Psoas muscle (tissue), 8 donors: Measurements from ENCODE around the gene SPDYC. TPM values are rescaled to one million over a fixed set of nuclear protein-coding genes. Genes with fewer than 3 reads are reported as not detected.

Experiments used
- ATAC-seq, 4 donors: fragments of 200-7000 bp; cut with Tn5 transposase; one replicate each; pipeline ENCODE4 v1.9.1; 2020; ENCODE audit warnings: moderate library complexity in 3 of 4, mild to moderate bottlenecking in 2 of 4
- DNase-seq, 2 donors: peaks; one replicate each; pipeline ENCODE4 v3.0.0-alpha.2; 2020
- H3K27ac ChIP-seq: fragments of 200-600 bp; one replicate; pipeline ENCODE4 v1.8.0; 2022
- H3K27me3 ChIP-seq, 3 donors: fragments of 200-600 bp in 1 of 3; one replicate each; pipeline versions ENCODE4 v1.6.1 to v1.8.0; 2013 to 2022; ENCODE audit warnings: low read length in 2 of 3, mild to moderate bottlenecking in 2 of 3, moderate library complexity in 1 of 3; ENCODE audit not compliant: insufficient read depth in 3 of 3
- H3K36me3 ChIP-seq, 2 donors: fragments of 200-600 bp in 1 of 2; one replicate each; pipeline versions ENCODE4 v1.6.1 to v1.8.0; 2013 to 2022; ENCODE audit warnings: low read depth in 1 of 2, mild to moderate bottlenecking in 1 of 2, moderate library complexity in 1 of 2; ENCODE audit not compliant: insufficient read depth in 1 of 2
- H3K4me1 ChIP-seq: fragments of 200-600 bp; one replicate; pipeline ENCODE4 v1.8.0; 2022
- H3K4me3 ChIP-seq: fragments of 200-600 bp; one replicate; pipeline ENCODE4 v1.8.0; 2022; ENCODE audit warnings: mild to moderate bottlenecking
- H3K9me3 ChIP-seq: fragments of 200-600 bp; one replicate; pipeline ENCODE4 v1.8.0; 2022
- WGBS, 3 donors: extraction: QIAGEN DNeasy Blood & Tissue Kit; methylation state at CpG; one replicate each; pipeline versions ENCODE4 v1.1.6 to v1.1.7; 2013; 5-methylcytosine and 5-hydroxymethylcytosine counted together
- intact Hi-C, 2 donors: fragments of 100-400 bp; cut with DNase I; formaldehyde crosslinking; loops; one replicate each; pipeline versions ENCODE4 v1.11.0 to v1.14.2; 2022
- polyA plus RNA-seq, 3 donors: library from polyadenylated mRNA; stranded (reverse); fragments of 200-250 nt; gene quantifications; one replicate each; pipeline ENCODE4 v1.2.3, GENCODE V29; 2013
- total RNA-seq, 4 donors: library from RNA; stranded (reverse); fragmentation: NEBNext Ultra II Directional in 2 of 4; extraction: Animal tissue kit (Norgen Biotek cat#: 25700) in 2 of 4; gene quantifications; one replicate each; pipeline versions ENCODE4 v1.2.1 to v1.2.4, GENCODE V29; 2021 to 2023
- TF ChIP-seq, protein P1 (sequence below): fragments of 200-600 bp; IDR thresholded peaks from one replicate; pipeline ENCODE4 v1.8.0; 2022; ENCODE audit warnings: antibody characterized with exemption
- donor health status: healthy with polysubstance abuse.
- donor health status: DM: no; HTN: no; CAD: no; lungs with moderate emphysema.
- donor health status: Bipolar disorder and iron deficiency.
- donor health status: healthy.
- donor health status: DM: yes; HTN: yes; CAD: no.
- donor health status: DM: no; HTN: no; CAD: no.
- donor health status: DM: no; HTN: no; CAD: no.
- donor health status: DM: yes; HTN: yes; CAD: no.

SPDYC gene
- total and polyA plus RNA-seq, 7 donors, result not detected

DNA sequence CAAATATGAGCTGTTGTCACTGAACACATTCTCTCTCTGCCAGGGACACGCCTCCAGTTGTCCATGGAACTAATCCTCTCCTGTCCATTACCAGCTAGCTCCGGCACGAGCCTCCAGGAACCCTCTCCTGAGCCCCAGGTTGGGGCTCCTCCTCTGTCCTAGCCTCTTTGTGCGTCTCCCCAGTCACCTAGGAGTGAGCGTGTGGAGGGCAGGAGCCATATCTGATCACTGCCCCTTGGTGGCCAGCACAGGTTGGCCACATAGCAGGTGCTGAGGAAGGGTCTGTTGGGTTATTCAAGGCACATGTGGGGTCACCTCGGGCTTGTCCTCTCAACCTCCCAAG, 38.2 kb upstream of the SPDYC start:
- H3K4me3 ChIP-seq, result no peak overlapping the region
- H3K4me1 ChIP-seq, result peaks cover 30% of the 10 kb centered on the region
- H3K27ac ChIP-seq, result no peak overlapping the region
- TF ChIP-seq, protein P1, sequence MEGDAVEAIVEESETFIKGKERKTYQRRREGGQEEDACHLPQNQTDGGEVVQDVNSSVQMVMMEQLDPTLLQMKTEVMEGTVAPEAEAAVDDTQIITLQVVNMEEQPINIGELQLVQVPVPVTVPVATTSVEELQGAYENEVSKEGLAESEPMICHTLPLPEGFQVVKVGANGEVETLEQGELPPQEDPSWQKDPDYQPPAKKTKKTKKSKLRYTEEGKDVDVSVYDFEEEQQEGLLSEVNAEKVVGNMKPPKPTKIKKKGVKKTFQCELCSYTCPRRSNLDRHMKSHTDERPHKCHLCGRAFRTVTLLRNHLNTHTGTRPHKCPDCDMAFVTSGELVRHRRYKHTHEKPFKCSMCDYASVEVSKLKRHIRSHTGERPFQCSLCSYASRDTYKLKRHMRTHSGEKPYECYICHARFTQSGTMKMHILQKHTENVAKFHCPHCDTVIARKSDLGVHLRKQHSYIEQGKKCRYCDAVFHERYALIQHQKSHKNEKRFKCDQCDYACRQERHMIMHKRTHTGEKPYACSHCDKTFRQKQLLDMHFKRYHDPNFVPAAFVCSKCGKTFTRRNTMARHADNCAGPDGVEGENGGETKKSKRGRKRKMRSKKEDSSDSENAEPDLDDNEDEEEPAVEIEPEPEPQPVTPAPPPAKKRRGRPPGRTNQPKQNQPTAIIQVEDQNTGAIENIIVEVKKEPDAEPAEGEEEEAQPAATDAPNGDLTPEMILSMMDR, result no peak
- intact Hi-C loops, result no loop called here
- WGBS, 3 donors, result 57 to 77% (median 63%) methylated on average over 6 of the region's 6 CpGs
- H3K9me3 ChIP-seq, result no peaks in the 10 kb centered on the region
- peaks cover 3 to 64% of the 10 kb centered on the region in 2 donors for H3K36me3 ChIP-seq
- H3K27me3 ChIP-seq, result no peaks in the 10 kb centered on the region
- ATAC-seq (no peak), DNase-seq (peak in 1 of 2 donors; percentile 44)

DNA sequence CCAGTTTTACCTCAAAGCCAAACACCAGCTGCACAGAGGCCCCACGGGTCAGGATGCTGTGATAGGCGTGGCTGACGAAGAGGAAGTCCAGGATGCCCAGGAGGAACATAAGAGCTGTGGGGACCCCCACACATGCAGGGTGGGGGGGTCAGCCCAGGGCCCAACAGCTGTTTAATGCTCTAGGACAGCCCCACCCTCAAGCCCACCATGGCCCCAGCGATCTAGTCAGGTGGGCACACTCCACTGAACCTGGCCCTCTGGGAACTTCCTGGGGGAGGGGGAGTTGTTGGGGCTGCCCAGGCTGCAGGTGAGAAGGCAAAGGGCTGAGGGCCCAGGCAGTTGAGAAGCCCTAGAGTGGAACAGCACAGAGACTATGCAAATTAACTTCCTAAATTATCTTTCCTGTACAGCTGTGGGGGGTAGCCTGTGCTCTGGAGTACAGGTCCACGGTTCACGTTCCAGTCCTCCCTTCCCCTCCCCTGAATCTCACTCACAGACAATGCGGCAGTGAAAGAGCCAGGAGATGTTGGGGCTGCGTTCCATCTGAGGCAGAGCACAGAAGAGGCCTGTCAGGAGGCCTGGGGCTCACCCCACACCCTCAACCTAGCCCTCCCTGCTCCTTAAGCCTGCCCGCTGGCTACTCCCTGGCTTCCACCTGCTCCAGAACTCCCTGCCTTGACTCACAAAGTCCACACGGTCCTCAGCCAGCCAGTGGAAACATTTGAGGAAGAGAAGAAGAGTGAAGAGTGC, 37.6 kb upstream of the SPDYC start:
- intact Hi-C loops, result no loop called here
- peaks cover 3 to 58% of the 10 kb centered on the region in 2 donors for H3K36me3 ChIP-seq
- peak overlapping the region; percentile 96 for H3K27ac ChIP-seq
- H3K27me3 ChIP-seq, result no peaks in the 10 kb centered on the region
- 59 to 67% (median 64%) methylated on average over 10 of the region's 10 CpGs for WGBS, 3 donors
- peak overlapping the region; percentile 98 for H3K4me3 ChIP-seq
- TF ChIP-seq, protein P1, result no peak
- DNase-seq (no peak), ATAC-seq (no peak)
- peaks cover 30% of the 10 kb centered on the region for H3K4me1 ChIP-seq
- H3K9me3 ChIP-seq, result no peaks in the 10 kb centered on the region

DNA sequence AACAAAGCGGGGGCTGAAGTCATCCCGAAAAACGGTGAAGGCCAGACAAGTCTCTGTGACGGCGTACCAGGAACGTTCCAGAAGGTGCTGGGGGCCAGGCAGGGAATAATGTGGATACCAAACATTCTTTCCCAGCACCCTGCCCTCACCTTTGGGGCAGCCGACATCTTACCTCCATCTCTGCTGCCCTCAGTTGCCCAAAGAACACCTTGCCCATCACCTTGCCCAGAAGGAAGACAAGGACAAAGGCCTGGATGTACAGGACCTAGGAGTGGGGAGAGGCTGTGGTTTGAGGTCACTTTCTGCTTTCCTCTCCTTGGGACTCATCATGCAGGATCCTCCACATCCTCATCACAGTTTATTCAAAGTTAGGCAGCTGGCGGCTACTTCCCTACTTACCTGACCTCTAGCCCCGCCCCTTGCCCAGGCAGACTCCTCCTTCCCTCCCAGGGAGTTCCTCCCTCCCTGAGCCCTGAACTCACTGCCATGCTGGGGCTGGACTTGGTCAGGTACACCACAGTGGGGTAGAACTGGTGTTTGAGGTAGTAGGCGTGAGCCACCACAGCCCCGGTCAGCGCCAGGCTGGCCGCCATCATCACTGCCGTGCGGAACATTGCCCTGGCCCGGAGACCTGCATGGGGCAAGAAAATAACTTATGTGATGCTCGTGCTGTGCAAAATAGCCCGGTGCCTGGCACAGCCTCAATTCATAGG, 36.9 kb upstream of the SPDYC start:
- Histone ChIP-seq H3K4me3 (peak overlapping the region; percentile 98), H3K36me3 (peaks cover 3 to 51% of the 10 kb centered on the region in 2 donors), H3K27me3 (no peaks in the 10 kb centered on the region), H3K27ac (peak overlapping the region; percentile 96), H3K9me3 (no peaks in the 10 kb centered on the region), H3K4me1 (peaks cover 30% of the 10 kb centered on the region)
- DNase-seq, result no peak
- intact Hi-C loops, result no loop called here
- ATAC-seq, result no peak
- 40 to 43% (median 42%) methylated on average over 18 of the region's 18 CpGs for WGBS, 3 donors
- TF ChIP-seq, protein P1, result no peak

DNA sequence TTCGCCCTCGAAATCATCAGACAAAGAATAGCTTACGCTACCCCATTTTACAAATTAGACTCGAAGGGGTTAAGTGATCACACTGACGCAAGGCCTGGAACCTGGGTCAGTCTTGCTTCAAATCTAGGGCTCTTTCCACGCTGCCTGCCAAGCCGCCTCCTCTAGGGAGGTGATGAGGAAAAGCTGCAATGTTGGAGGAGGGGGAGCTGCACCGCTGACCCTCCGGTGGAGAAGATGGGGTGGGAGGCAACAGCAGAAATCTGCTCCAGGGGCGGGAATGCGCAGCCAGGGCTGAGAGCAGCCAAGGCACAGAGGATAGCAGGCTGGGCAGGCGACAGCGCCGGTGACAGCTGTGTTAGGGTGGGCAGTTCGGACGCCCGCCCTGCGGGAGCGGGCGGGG, 36.3 kb upstream of the SPDYC start:
- peak; percentile 69 to 84 for DNase-seq
- peak overlapping the region; percentile 96 for H3K27ac ChIP-seq
- ATAC-seq, result no peak
- intact Hi-C loops, result loop anchor here in 1 of 2 donors (2.0 kb wide), 1 partner anchor 47 kb away; the partner anchor contains the start of gene CAPN1
- no peaks in the 10 kb centered on the region for H3K9me3 ChIP-seq
- peaks cover 30% of the 10 kb centered on the region for H3K4me1 ChIP-seq
- 1 to 2% (median 2%) methylated on average over 18 to 20 of the region's 20 CpGs for WGBS, 3 donors
- H3K27me3 ChIP-seq, result no peaks in the 10 kb centered on the region
- peak overlapping the region; percentile 98 for H3K4me3 ChIP-seq
- peaks cover 3 to 45% of the 10 kb centered on the region in 2 donors for H3K36me3 ChIP-seq
- TF ChIP-seq, protein P1, result no peak
